Measurements from ENCODE around the gene IMPA2.
"Not testable (repeated sequence)": the region's sequence is repeated elsewhere in the genome, so short reads cannot be mapped to it uniquely, and the experiment has no call there.

The IMPA2 gene

DNA sequence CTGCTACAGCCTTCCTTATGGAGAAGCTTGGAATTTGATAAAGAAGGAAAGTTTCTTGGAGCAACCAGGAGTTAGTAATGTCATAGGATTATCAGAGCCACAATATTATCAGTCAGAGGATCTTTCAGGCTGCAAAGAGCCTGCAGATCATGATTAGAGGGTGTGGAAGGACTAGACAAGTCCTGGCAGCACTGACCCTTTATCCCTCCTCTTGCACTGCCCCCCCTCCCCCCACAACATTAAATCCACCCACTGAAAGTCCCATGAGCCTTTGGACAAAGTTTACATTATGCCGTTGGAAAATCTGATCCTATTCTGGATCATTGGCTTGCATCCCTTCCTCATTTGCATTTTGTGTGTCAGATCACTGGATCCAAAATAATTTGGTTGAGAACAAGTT, 18.7 kb upstream of the IMPA2 start:
- DNase-seq (ENCODE audit: low read depth), result no peak

DNA sequence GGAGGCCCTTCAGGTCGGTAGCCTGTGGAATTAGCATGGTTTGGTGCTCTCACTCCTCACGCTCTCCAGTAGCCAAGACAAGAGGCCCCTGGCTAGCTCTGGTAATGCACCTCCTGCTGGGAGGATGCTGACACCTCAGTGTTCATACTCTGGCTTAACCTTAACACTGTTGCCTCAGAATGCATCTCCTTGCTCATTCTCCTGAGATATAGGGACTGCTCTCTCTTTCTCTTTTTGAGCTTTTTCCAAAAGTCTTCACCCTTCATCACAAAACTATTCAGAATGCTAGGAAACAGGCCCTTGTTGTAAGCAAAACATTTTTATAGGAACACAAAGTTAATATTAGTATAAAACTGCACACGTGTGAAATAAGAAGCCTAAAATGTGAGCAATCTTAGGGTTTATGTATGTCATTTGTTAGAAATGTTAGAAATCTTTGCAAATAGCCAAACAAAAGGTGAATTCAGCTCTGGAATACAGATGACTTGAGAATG, 17.3 kb upstream of the IMPA2 start:
- DNase-seq (ENCODE audit: low read depth), result no peak

DNA sequence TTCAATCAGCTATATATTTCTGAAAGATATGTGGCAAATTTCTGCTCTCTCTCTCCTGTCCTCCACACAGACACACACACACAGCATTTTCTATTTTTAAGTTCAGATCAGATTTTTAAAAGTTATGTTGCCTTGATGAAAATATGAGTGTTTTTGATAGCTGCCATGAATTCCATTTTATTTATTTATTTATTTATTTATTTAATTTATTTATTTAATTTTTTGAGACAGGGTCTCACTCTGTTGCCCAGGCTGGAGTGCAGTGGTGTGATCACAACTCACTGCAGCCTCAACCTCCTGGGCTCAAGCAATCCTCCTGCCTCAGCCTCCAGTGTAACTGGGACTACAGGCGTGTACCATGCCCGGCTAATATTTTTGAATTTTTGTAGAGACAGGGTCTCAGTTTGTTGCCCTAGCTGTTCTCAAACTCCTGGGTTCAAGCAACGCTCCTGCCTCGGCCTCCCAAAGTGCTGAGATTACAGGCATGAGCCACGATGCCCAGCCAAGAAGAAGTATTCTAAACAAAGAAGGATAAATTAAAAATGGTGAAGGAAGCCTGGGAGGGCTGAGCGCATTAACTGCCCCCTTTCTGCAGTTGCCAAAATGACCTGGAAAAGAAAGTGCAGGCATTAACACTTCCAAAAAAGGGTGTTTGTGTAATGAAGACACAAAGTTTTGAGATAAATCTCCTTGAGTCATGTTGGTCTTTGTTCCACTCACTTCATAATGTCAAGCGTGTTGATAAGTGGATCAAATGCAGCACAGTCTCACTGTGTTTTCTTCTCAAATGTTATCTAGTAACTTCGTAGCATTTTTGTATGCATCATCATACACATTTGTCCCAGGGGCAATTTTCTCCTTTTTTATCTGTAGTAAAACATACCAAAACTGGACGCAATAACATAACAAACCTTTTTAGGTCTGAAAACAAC, 11.1 kb upstream of the IMPA2 start:
- no peak for DNase-seq (ENCODE audit: low read depth)

DNA sequence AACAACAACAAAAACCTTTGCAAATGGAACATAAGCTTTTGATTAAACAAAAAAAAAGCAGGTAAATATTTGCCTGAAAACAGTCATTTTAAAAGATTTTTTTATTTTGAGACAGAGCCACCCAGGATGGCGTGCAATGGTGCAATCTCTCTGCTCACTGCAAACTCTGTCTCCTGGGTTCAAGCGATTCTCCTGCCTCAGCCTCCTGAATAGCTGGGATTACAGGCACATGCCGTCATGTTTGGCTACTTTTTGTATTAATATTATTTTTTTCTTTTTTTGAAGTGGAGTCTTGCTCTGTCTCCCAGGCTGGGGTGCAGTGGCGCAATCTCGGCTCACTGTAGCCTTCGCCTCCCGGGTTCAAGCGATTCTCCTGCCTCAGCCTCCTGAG, 10.5 kb upstream of the IMPA2 start:
- DNase-seq (ENCODE audit: low read depth), result not testable (repeated sequence)

DNA sequence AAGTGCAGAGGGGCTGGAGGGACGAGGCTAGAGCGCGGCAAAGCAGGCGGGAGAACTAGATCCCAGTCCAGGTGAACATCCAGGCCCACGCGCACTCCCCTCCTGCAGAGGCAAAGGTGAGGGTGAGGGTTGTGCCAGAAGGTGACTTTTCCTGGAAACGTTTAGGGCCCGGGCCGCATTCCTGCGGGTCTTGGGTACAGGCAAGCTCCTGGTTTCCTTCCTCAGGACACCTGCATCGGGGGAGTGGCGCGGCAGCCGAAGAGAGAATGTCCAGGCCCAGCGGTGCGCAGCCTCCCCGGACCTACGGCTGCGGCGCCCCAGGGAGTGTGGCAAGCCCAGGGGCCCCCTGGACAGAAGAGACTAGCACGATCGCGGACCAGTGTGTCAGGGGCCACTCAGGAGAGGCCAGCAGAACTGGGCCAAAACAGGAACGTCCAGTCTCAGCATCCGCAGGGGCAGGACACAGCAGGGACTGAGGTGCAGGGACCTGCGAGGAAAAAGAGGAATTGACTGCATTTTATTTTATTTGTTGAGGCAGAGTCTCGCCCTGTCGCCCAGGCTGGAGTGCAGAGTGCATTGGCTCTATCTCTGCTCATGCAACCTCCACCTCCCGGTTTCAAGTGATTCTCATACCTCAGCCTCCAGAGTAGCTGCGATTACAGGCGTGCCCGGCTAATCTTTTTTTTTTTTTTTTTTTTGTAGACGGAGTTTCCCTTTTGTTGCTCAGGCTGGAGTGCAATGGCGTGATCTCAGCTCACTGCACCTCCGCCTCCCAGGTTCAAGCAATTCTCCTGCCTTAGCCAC, 8.7 kb upstream of the IMPA2 start:
- no peak for DNase-seq (ENCODE audit: low read depth)

DNA sequence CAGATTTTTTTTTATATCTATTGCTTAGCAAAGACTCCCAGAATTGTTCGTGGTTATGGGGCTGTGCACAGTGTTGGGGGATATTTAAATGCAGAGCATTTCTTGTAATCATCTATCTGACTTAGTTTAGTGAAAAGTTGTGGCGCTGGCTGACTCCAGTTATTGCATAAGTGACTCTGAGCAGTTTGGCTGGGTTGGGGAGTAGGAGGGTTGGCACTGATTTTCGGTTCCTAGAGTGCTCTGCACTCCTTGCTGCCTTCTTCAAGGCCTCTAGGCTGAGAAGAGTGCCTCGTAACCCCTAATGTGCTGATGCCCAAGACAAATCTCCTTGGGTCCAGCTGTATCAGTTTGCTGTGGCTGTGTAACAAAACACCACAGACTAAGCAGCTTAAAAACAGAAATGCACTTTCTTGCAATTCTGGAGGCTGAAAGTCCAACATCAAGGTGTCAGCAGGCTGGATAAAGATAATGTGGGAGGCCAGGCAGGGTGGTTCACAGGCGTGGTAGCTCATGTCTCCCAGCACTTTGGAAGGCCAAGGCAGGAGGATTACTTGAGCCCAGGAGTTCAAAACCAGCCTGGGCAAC, 6.5 kb upstream of the IMPA2 start:
- no peak for DNase-seq (ENCODE audit: low read depth)

DNA sequence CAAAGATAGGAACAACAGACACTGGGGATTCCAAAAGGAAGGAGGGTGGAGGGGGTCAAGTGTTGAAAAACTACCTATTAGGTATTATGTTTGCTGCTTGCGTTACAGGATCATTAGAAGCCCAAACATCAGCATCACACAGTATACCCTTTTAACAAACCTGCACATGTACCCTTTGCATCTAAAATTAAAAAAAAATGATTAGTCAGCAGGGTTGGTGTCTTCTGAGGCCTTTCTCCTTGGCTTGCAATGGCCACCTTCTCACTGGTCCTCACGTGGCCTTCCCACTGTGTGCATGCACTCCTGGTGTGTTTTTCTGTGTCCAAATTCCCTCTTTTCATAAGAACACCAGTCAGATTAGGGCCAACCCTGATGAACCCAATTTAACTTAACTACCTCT, 5.6 kb upstream of the IMPA2 start:
- DNase-seq (ENCODE audit: low read depth), result no peak

DNA sequence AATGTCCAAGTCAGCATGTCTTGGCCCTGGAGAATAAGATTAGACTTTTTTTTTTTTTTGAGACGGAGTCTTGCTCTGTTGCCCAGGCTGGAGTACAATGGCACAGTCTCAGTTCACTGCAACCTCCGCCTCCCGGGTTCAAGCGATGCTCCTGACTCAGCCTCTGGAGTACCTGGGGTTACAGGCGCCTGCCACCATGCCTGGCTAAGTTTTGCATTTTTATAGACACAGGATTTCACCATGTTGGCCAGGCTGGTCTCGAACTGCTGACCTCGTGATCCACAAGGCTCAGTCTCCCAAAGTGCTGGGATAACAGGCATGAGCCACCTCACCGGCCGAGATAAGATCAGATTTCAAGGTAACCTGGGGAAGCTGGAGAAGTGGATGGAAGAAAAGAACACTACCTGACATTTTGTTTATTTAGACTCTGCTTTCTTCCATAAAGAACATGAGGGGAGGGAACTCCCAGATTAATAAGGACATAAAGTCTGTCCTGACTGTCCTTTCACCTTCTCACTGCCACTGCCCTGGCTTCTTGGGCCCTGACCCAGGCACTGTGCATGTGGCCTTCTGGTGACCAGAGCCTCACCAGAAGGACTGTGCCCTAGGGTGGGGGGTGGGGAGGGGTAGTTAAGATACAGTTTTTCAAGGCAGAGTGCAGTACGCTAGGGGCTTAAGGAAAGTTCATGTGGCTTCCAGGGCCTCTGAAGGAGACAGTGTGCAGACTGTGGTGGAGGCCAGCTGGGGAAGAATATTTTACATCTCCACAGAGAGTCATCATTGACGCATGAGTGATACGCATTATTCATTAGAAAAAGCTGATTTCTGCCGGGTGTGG, 4.8 kb upstream of the IMPA2 start:
- DNase-seq (ENCODE audit: low read depth), result no peak

DNA sequence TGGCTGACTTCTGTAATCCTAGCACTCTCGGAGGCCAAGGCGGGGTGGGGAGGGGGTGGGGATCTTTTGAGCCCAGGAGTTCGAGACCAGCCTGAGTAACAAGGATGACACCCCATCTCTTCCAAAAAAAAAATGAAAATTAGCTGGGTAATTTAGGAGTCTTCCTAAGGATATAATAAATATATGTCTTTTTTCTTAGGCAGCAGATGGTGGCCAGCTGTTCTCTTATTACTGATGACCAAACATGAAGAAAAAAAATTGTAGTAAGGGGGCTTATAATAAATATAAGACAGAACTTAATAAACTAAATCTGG, 4.2 kb upstream of the IMPA2 start:
- DNase-seq (ENCODE audit: low read depth), result no peak

DNA sequence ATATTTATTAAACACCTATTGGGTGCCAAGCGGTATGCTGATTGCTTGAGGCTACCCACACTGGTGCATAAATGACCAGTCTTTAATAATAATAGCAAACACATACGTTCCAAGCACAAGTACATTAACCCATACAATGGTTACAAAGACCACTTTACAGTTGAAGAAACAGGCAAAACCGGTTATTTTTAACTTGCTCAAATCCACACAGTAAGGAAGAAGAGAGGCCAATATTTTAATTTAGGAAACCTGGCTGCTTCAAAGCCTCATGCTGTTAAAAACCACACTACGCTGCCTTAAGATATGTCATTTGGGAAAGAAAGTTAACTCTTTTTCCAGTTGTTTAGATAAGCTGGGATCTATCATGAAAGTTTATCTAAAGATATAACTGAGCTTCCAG, 2.4 kb upstream of the IMPA2 start:
- no peak for DNase-seq (ENCODE audit: low read depth)

DNA sequence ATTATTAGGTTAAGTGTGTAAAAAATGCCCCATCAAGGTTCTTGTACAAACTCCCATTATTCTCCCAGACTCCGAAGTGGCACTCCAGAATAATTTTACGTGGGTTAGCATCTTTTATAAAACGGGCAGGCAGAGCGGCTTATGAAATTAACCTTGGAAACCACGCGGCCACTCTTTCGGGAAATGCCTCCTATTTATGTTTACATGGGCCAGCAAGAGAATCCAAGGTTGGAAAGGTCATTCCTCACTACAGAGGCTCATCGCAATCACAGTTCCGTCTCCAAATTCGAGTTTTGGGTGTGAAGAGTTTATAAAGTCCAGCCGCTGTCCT, 1.2 kb upstream of the IMPA2 start:
- DNase-seq (ENCODE audit: low read depth), result no peak

DNA sequence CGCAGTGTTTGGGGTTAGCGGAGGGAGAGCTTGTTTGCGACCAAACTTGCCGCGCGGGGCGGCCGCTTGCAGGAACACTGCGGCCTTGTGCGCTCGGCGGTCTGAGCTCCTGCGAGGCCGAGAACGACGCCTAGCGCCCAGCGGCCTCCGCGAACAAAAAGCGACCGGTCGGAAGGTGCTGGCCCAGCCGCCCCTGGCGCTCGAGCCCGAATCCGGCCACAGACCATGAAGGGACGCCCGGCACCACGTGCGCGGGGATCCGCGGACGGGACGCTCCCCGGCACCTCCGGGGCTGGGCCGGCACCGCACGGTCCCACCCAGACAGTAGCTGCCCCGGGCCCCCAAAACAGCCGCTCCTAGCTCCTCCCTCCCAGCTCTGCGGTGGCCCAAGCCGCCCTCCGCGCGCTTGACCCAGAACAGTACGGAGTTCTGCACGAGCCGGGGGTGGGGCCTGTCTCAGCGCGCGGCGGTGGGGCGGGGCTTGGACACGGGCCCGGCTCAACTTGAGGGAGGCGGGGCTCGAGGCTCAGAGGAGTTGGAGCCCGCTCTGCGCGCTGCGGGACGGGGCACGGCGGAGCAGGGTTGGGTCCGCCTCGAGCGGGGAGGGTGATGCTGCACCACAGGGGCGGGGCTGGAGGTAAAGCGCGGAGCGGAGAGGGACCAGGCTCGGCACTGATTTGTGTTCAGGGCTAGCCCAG, 664 bp upstream of the IMPA2 start:
- peak; percentile 98 for DNase-seq (ENCODE audit: low read depth)

DNA sequence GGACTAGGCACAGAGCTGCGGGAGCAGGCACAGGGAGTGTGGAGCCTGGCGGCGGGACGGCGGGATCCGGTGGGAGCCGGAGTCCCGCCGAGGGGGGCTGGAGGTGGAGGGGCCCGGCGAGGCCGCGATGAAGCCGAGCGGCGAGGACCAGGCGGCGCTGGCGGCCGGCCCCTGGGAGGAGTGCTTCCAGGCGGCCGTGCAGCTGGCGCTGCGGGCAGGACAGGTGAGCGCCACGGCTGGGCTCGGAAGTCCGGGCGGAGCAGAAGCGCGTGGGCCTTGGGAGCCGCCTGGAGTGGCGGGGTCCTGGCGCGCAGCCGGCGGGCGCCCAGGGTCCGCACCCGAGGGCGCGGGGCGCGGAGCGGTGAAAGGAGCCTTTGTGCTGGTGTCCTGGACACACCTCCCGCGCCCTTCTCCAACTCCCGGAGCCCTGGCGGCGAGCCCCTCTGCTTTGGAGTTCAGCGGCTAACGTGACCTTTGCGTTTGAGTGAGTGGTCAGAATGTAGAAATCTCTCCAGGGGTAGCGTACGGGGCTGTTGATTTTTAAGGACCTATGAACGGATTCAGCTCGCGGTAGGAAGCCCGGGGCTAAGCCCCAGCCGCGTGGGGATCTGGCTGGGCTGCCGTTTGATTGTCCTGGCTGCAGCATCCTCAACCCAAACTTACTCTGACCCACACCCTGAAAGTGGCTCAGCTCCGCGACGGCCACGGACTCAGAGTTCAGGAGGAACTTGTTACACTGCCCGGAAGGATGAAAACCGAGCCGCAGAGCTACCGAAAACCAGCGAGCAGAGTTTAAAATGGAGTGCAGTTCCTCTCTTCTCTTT, 448 bp downstream of the IMPA2 start:
- DNase-seq (ENCODE audit: low read depth), result peak; percentile 17

DNA sequence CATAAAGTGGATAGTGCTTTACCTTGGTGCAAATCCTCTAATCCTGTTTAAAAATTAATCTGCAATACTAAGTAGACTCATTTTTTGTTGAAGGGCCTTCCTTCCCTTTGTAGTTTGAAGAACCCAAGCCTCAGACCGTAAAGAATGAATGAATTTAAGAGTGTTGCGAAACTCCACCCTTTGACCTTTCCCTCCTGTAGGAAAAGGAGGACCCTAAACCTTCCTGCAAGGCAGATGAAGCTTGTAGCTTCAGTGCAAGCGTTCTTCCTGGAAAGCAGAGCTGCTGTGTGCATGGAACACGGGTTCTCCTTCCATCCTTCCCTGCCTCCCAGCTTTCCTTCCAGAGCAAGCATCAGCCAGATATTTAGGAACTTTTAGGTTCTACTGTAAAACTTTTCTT, 1.7 kb downstream of the IMPA2 start:
- no peak for DNase-seq (ENCODE audit: low read depth)

DNA sequence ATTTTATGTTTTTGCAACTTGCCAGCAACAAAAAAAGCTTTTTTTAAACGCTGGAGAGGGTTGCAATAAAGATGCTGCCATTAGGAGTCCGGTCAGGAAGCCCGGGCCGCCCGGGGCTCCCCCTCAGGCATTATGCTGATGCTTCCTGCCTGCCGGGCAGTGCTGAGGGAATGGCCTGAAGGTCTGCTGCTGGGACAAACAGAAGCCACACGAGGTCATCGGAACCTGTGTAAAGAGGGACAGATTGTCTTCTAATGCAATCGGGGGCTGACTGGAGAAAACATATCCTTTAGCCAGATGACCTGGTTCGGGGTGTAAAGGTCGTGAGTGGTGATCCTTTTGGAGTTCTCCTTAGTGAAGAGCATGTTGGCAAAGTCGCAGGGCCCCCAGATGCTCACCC, 2.3 kb downstream of the IMPA2 start:
- no peak for DNase-seq (ENCODE audit: low read depth)

DNA sequence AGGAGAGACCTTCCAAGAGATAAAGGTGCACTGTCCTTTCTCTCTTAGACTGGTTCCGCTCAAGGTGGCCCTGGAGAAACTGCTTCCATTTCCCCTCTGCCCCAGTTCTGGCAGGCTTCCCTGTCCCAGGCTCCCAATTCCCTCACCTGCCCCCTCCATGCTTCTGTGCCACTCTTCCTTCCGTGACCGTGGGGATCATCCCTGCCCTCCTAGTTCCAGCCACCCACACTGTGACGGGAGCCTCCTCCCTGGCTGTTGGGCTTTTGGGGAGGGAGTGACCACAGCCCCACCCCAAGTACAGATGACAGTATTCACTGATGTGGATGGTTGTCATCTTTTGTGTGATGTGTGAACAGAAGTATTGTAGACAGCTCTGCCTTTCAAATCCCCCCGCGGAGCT, 2.8 kb downstream of the IMPA2 start:
- DNase-seq (ENCODE audit: low read depth), result no peak

DNA sequence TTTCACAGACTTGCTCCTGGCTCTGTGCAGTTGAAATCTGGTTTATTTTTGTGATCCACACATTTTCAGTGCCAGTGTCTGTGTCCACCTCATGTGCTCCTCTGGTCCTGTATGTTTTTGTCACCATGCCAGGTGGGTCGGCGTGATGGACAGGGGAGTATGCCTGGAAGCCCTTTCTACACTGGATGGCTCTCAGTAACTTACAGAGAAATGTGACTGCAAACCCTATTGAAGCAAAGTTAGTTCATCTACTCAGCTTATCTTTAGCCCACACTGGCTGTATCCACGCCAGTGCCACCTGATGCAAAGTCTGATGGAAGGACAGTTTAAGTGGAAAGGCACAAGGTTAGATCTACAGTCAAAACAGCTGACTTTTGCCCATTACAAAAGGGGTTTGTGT, 4.3 kb downstream of the IMPA2 start:
- no peak for DNase-seq (ENCODE audit: low read depth)

DNA sequence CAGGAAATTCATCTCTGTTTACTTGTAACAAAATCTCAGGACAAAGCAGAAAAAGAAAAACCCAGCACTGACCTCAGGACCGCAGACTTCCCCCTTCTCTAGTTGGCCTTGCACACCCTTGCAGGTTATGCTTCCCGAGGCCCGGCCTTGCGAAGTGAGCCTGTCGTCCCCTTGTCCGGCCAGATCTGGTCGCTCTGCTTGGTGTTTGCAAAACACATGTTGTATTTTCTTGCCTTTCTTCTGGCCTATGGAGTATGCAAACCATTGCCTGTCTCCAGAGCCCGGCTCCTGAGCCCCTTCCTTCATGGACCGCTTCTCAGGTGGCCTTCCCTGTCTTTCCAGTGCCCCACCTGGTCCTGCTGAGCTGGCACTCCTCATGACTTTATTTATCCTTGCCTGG, 4.8 kb downstream of the IMPA2 start:
- no peak for DNase-seq (ENCODE audit: low read depth)

DNA sequence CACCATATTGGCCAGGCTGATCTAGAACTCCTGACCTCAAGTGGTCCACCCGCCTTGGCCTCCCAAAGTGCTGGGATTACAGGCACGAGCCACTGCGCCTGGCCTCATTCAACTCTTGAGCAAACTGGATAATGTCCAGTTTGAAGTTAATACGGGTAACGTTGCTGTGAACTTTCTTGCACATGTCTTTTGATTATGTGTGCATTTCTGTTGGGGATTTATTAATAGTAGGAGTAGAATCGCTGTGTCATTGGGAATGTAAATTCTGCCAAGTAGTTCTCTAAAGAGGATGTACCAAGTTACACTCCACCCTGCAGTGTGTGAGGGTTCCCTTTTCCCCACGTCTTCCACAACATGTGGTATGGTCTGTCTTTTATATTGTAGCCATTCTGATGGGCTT, 6.2 kb downstream of the IMPA2 start:
- no peak for DNase-seq (ENCODE audit: low read depth)

DNA sequence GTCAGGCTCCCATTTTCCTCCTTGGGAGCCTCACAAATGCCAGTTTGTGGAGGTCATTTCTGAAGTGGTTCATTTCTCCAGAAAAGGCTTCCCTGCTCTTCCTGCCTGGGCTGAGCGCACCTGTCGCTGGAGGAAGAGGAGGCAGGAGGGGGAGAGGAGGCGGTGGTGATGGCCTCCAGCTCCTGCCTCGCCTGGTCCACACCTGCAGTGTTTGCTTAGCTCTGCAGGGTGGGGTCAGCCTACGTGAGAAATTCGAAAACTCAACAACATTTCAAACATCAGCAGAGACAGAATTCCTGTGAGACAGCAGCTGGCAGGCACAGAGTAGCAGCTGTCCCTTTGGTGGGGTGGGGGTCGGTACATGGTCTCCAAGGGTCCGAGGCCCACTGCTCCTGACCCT, 7.9 kb downstream of the IMPA2 start:
- DNase-seq (ENCODE audit: low read depth), result no peak

DNA sequence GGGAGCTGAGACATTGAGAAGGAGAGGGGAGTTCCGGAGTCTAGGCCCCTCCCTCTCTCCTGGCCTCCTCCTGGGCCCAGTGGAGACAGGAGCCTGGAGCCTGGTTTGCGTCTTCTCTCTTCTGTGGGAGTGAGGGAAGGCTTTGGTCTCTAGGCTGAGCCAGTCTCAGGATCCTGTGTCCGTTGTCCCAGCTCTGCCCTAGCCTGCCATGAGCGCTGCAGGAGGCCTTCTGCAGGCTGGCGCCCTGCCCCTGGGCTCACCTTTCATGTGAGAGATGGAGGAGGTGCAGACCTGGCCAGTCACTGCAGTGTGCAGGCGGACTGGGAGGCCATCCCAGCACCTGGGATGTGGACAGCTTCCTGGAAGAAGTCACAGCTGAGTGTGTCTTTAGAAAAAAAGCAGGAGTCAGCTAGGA, 8.7 kb downstream of the IMPA2 start:
- DNase-seq (ENCODE audit: low read depth), result no peak
